Tongue (tissue), 2 donors: Measurements from ENCODE around the gene SON. TPM values are rescaled to one million over a fixed set of nuclear protein-coding genes. Genes with fewer than 3 reads are reported as not detected.
"Not testable (repeated sequence)": the region's sequence is repeated elsewhere in the genome, so short reads cannot be mapped to it uniquely, and the experiment has no call there.

Source experiments
- DNase-seq: peaks from one replicate; pipeline ENCODE4 v3.0.0-alpha.2; 2015
- total RNA-seq: library from RNA; depleted of rRNA; stranded (reverse); fragments of >200 nt; gene quantifications from one replicate; pipeline ENCODE4 v1.2.3, GENCODE V29; 2014

Gene SON
- total RNA-seq, 1 donor from 2014 or later: 357 TPM

- no peak for DNase-seq
These were observed 36.2 kb downstream of the SON start for GRCh38 chr21:33578959-33579542.

GRCh38 chr21:33584455-33584854 is 41.6 kb downstream of the SON start:
- no peak for DNase-seq

- no peak for DNase-seq
These were observed 44.1 kb downstream of the SON start for GRCh38 chr21:33586927-33587326.

GRCh38 chr21:33587792-33588484 is 45.1 kb downstream of the SON start:
- peak; percentile 69 for DNase-seq

- peak; percentile 95 for DNase-seq
These were observed 45.9 kb downstream of the SON start, which contains the start of gene DONSON for GRCh38 chr21:33588485-33589335. TSS of gene DONSON (minus strand) at chr21:33588684. CDS start at chr21:33588641, 43 bp downstream.

- DNase-seq: no peak
These were observed 55.2 kb downstream of the SON start for GRCh38 chr21:33598051-33598450.

- DNase-seq: peak; percentile 62
These were observed 65.7 kb downstream of the SON start for GRCh38 chr21:33608559-33608958.

GRCh38 chr21:33611006-33611744 is 68.3 kb downstream of the SON start:
- no peak for DNase-seq

GRCh38 chr21:33617565-33617964 is 74.7 kb downstream of the SON start:
- DNase-seq: not testable (repeated sequence)

- DNase-seq: no peak
These were observed 75.6 kb downstream of the SON start for GRCh38 chr21:33618407-33618806.

GRCh38 chr21:33619726-33620125 is 76.9 kb downstream of the SON start:
- no peak for DNase-seq

GRCh38 chr21:33622253-33622652 is 79.4 kb downstream of the SON start:
- no peak for DNase-seq

GRCh38 chr21:33626151-33626550 is 83.3 kb downstream of the SON start:
- DNase-seq: not testable (repeated sequence)

Other genes starting within 250 kb of the SON start
- gene IFNAR1, start 218.1 kb upstream of the SON start, total RNA-seq: 30.5 TPM
- 42.3 TPM for gene IFNGR2, start 139.6 kb upstream of the SON start, total RNA-seq
- gene TMEM50B, start 63.1 kb upstream of the SON start, total RNA-seq: 40.6 TPM
- 2.8 TPM for gene DNAJC28, start 51.3 kb upstream of the SON start, total RNA-seq
- gene GART, start 921 bp upstream of the SON start, total RNA-seq: 88.2 TPM
- 12.0 TPM for gene DONSON, start 45.6 kb downstream of the SON start, total RNA-seq
- gene CRYZL1, start 98.7 kb downstream of the SON start, total RNA-seq: 34.2 TPM
- 74.2 TPM for gene ITSN1, start 99.5 kb downstream of the SON start, total RNA-seq